ENCODE measurements around the gene EMID1. TPM values are rescaled to one million over a fixed set of nuclear protein-coding genes. Genes with fewer than 3 reads are reported as not detected.

EMID1 gene
- polyA plus RNA-seq, 1 donor (not counting 4 experiments of a cell fraction or from before 2014, with no cell fraction given) = not detected

GRCh38 chr22:29158546-29158945 is 47.1 kb upstream of the EMID1 start:
- Histone ChIP-seq H3K9me1 (ENCODE audit: control insufficient read depth, extremely low read depth, insufficient read depth, low read length) (no peaks in the 10 kb centered on the region), H3K27ac (ENCODE audit: control insufficient read depth, insufficient read depth, low read length) (no peak overlapping the region), H3K4me3 (ENCODE audit: control insufficient read depth in 2 of 3, extremely low read depth in 1 of 3, insufficient read depth in 2 of 3, low read depth in 1 of 3, low read length in 3 of 3) (no peak overlapping the region), H3K4me2 (ENCODE audit: control insufficient read depth, extremely low read depth, insufficient read depth, low read depth, low read length) (no peak overlapping the region), H2AFZ (ENCODE audit: control insufficient read depth, low read length) (no peak overlapping the region), H3K9me3 (ENCODE audit: control insufficient read depth, low read depth, low read length) (no peaks in the 10 kb centered on the region), H3K27me3 (ENCODE audit: control insufficient read depth, extremely low read depth, insufficient read depth, low read length) (no peaks in the 10 kb centered on the region), H3K9ac (ENCODE audit: control insufficient read depth, extremely low read depth, insufficient read depth, low read length) (no peak overlapping the region), H4K20me1 (ENCODE audit: control insufficient read depth, extremely low read depth, insufficient read depth, low read length) (no peaks in the 10 kb centered on the region), H3K36me3 (ENCODE audit: control insufficient read depth in 2 of 2, extremely low read depth in 1 of 2, insufficient read depth in 2 of 2, low read length in 2 of 2) (no peaks in the 10 kb centered on the region), H3K79me2 (ENCODE audit: control insufficient read depth, insufficient read depth, low read length) (no peaks in the 10 kb centered on the region), H3K4me1 (ENCODE audit: control insufficient read depth, extremely low read depth, insufficient read depth, low read length) (no peaks in the 10 kb centered on the region)
- FAIRE-seq = no peak
- DNase-seq (ENCODE audit: low read depth, low spot score) = no peak
- TF ChIP-seq EZH2 (IDR thresholded peaks at IDR 0.05; ENCODE audit: low read length) (no peak), CTCF (optimal IDR thresholded peaks at IDR 0.05 in 1 of 3, IDR thresholded peaks at IDR 0.05 in 1 of 3, conservative IDR thresholded peaks at IDR 0.05 in 1 of 3; ENCODE audit: extremely low read depth in 1 of 3, insufficient read depth in 2 of 3, low read length in 3 of 3) (no peak)
- dilution Hi-C loops (cut with MboI; ENCODE audit: extremely low pct_ligation_motif_present, low sequenced_read_pairs) = no loop called here

DNA sequence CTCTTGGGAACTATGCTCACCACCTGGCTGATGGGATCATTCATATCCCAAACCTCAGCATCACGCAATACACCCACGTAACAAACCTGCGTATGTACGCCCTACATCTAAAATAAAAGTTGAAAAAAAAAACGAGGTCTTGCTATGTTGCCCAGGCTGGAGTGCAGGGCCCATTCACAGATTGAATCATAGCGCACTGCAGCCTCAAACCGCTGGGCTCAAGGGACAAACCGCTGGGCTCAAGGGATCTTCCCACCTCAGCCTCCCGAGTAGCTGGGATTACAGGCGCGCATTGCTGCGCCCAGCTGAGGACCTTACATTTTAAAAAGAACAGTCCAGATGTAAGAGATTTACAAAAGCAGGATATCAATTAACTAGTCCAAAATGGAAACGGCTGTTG is 41.9 kb upstream of the EMID1 start:
- Histone ChIP-seq H3K27me3 (ENCODE audit: control insufficient read depth, extremely low read depth, insufficient read depth, low read length) (no peaks in the 10 kb centered on the region), H3K4me3 (ENCODE audit: control insufficient read depth in 2 of 3, extremely low read depth in 1 of 3, insufficient read depth in 2 of 3, low read depth in 1 of 3, low read length in 3 of 3) (no peak overlapping the region), H3K36me3 (ENCODE audit: control insufficient read depth in 2 of 2, extremely low read depth in 1 of 2, insufficient read depth in 2 of 2, low read length in 2 of 2) (no peaks in the 10 kb centered on the region), H3K9me3 (ENCODE audit: control insufficient read depth, low read depth, low read length) (no peaks in the 10 kb centered on the region), H3K4me1 (ENCODE audit: control insufficient read depth, extremely low read depth, insufficient read depth, low read length) (no peaks in the 10 kb centered on the region), H3K4me2 (ENCODE audit: control insufficient read depth, extremely low read depth, insufficient read depth, low read depth, low read length) (no peak overlapping the region), H2AFZ (ENCODE audit: control insufficient read depth, low read length) (no peak overlapping the region), H3K79me2 (ENCODE audit: control insufficient read depth, insufficient read depth, low read length) (no peaks in the 10 kb centered on the region), H4K20me1 (ENCODE audit: control insufficient read depth, extremely low read depth, insufficient read depth, low read length) (no peaks in the 10 kb centered on the region), H3K27ac (ENCODE audit: control insufficient read depth, insufficient read depth, low read length) (no peak overlapping the region), H3K9ac (ENCODE audit: control insufficient read depth, extremely low read depth, insufficient read depth, low read length) (no peak overlapping the region), H3K9me1 (ENCODE audit: control insufficient read depth, extremely low read depth, insufficient read depth, low read length) (no peaks in the 10 kb centered on the region)
- DNase-seq (ENCODE audit: low read depth, low spot score) (no peak), FAIRE-seq (no peak)
- dilution Hi-C loops (cut with MboI; ENCODE audit: extremely low pct_ligation_motif_present, low sequenced_read_pairs) = no loop called here
- TF ChIP-seq EZH2 (IDR thresholded peaks at IDR 0.05; ENCODE audit: low read length) (no peak), CTCF (optimal IDR thresholded peaks at IDR 0.05 in 1 of 3, IDR thresholded peaks at IDR 0.05 in 1 of 3, conservative IDR thresholded peaks at IDR 0.05 in 1 of 3; ENCODE audit: extremely low read depth in 1 of 3, insufficient read depth in 2 of 3, low read length in 3 of 3) (no peak)

Measured in keratinocyte (primary cell).